H1 (cell line): ENCODE data around the gene KCNE4. TPM values are rescaled to one million over a fixed set of nuclear protein-coding genes. Genes with fewer than 3 reads are reported as not detected.

ENCODE experiments used
- CTCF ChIA-PET: fragments of 300-600 bp; sonication (Branson Sonifier 250); formaldehyde crosslinking; loops from one replicate; lab custom pipeline; 2021; ENCODE audit not compliant: partially characterized antibody; lab: Charles Lee
- POLR2A ChIA-PET: fragments of 300-600 bp; sonication (Branson Sonifier 250); formaldehyde crosslinking; loops from one replicate; lab custom pipeline; 2021; ENCODE audit warnings: inconsistent platforms; ENCODE audit not compliant: partially characterized antibody; lab: Charles Lee
- DNase-seq, 2 experiments: peaks; one replicate each; pipeline versions ENCODE4 v3.0.0 to v3.0.0-alpha.2; 2010 to 2022; ENCODE audit warnings: low spot score in 2 of 2, low read depth in 1 of 2, mixed read lengths in 1 of 2
- FAIRE-seq: peaks from 2 replicates; lab custom pipeline; 2011; peaks lifted over from hg19 to GRCh38; lab: Jason Lieb, UNC
- H2AFZ ChIP-seq: 2 replicates; pipeline ENCODE4 v1.8.1; 2012; ENCODE audit warnings: low read length, inconsistent platforms
- H2AK5ac ChIP-seq: 2 replicates; pipeline ENCODE4 v1.6.1; 2013; ENCODE audit warnings: low read depth, low read length
- H2BK120ac ChIP-seq: replicated peaks from 2 replicates; pipeline ENCODE3; 2013; ENCODE audit warnings: low read depth, low read length, inconsistent platforms
- H2BK12ac ChIP-seq: 2 replicates; pipeline ENCODE4 v1.6.1; 2013; ENCODE audit warnings: low read depth, low read length
- H2BK15ac ChIP-seq: 2 replicates; pipeline ENCODE4 v1.6.1; 2013; ENCODE audit warnings: low read length
- H2BK20ac ChIP-seq: 2 replicates; pipeline ENCODE4 v1.6.1; 2013; ENCODE audit warnings: low read length
- H2BK5ac ChIP-seq: 2 replicates; pipeline ENCODE4 v1.6.1; 2013; ENCODE audit warnings: low read depth, low read length
- H3K14ac ChIP-seq: 2 replicates; pipeline ENCODE4 v1.6.1; 2013; ENCODE audit warnings: inconsistent platforms; ENCODE audit not compliant: insufficient read length
- H3K18ac ChIP-seq: 2 replicates; pipeline ENCODE4 v1.6.1; 2013; ENCODE audit warnings: low read length; ENCODE audit errors: extremely low read depth
- H3K23ac ChIP-seq: 2 replicates; pipeline ENCODE4 v1.6.1; 2013; ENCODE audit warnings: inconsistent platforms; ENCODE audit not compliant: insufficient read length
- H3K23me2 ChIP-seq: 2 replicates; pipeline ENCODE4 v1.6.1; 2013; ENCODE audit warnings: low read depth, low read length
- H3K27ac ChIP-seq: 2 replicates; pipeline ENCODE4 v1.6.1; 2011; ENCODE audit warnings: low read depth, low read length, inconsistent platforms
- H3K27me3 ChIP-seq, 4 experiments: replicated peaks in 1 of 4; 1 replicate in 1 of 4; 2 replicates in 3 of 4; pipeline versions ENCODE4 v1.6.1 to v1.8.1; 2011 to 2013; ENCODE audit warnings: low read length in 3 of 4, mild to moderate bottlenecking in 3 of 4, inconsistent platforms in 2 of 4, mixed read lengths in 2 of 4, moderate library complexity in 1 of 4; ENCODE audit not compliant: control insufficient read depth in 3 of 4, insufficient read depth in 3 of 4; ENCODE audit errors: extremely low read depth in 1 of 4
- H3K36me3 ChIP-seq, 4 experiments: 2 replicates each; pipeline versions ENCODE4 v1.6.1 to v1.8.1; 2011 to 2013; ENCODE audit warnings: mild to moderate bottlenecking in 4 of 4, low read length in 3 of 4, moderate library complexity in 2 of 4, control low read depth in 1 of 4, inconsistent platforms in 1 of 4; ENCODE audit not compliant: insufficient read depth in 4 of 4, control insufficient read depth in 2 of 4
- H3K4ac ChIP-seq: replicated peaks from 2 replicates; pipeline ENCODE3; 2013; ENCODE audit warnings: low read length, low read depth, mixed read lengths, inconsistent platforms; ENCODE audit not compliant: insufficient read length
- H3K4me1 ChIP-seq, 4 experiments: replicated peaks in 1 of 4; 1 replicate in 1 of 4; 2 replicates in 3 of 4; pipeline versions ENCODE4 v1.6.1 to v1.8.1; 2011 to 2013; ENCODE audit warnings: low read length in 3 of 4, inconsistent platforms in 2 of 4, mixed read lengths in 1 of 4; ENCODE audit not compliant: insufficient read depth in 4 of 4, control insufficient read depth in 3 of 4
- H3K4me2 ChIP-seq, 2 experiments: 2 replicates each; pipeline versions ENCODE4 v1.6.1 to v1.8.1; 2011 to 2013; ENCODE audit warnings: low read depth in 2 of 2, low read length in 2 of 2, control low read depth in 1 of 2, inconsistent platforms in 1 of 2, mild to moderate bottlenecking in 1 of 2; ENCODE audit not compliant: insufficient read depth in 1 of 2
- H3K4me3 ChIP-seq, 4 experiments: fragments of 200-600, 300-600 bp in 1 of 4; sonication (generic), shearing (Covaris generic), sonication (Bioruptor Twin) in 1 of 4; 2 replicates each; pipeline versions ENCODE4 v1.5.1 to v1.8.1; 2011 to 2016; ENCODE audit warnings: low read length in 4 of 4, low read depth in 3 of 4, control low read depth in 2 of 4, inconsistent platforms in 2 of 4, mild to moderate bottlenecking in 2 of 4, mixed read lengths in 1 of 4, moderate library complexity in 1 of 4; ENCODE audit not compliant: insufficient read depth in 2 of 4; ENCODE audit errors: extremely low read depth in 1 of 4
- H3K56ac ChIP-seq: replicated peaks from 2 replicates; pipeline ENCODE3; 2013; ENCODE audit warnings: low read depth, mild to moderate bottlenecking, mixed read lengths, low read length, inconsistent platforms; ENCODE audit not compliant: insufficient read length
- H3K79me1 ChIP-seq: 2 replicates; pipeline ENCODE4 v1.6.1; 2013; ENCODE audit warnings: low read depth, low read length, control low read depth
- H3K79me2 ChIP-seq, 2 experiments: 2 replicates each; pipeline versions ENCODE4 v1.6.1 to v1.8.1; 2012 to 2013; ENCODE audit warnings: low read length in 2 of 2, mild to moderate bottlenecking in 2 of 2, inconsistent platforms in 1 of 2; ENCODE audit not compliant: insufficient read depth in 2 of 2, control insufficient read depth in 1 of 2
- H3K9ac ChIP-seq, 4 experiments: replicated peaks in 1 of 4; 1 replicate in 1 of 4; 2 replicates in 3 of 4; pipeline versions ENCODE4 v1.6.1 to v1.8.1; 2011 to 2013; ENCODE audit warnings: low read depth in 3 of 4, low read length in 3 of 4, control low read depth in 2 of 4, mild to moderate bottlenecking in 2 of 4, moderate library complexity in 2 of 4, inconsistent platforms in 1 of 4; ENCODE audit errors: extremely low read depth in 1 of 4
- H3K9me3 ChIP-seq, 2 experiments: 2 replicates each; pipeline versions ENCODE4 v1.6.1 to v1.8.1; 2012 to 2013; ENCODE audit warnings: mild to moderate bottlenecking in 2 of 2, moderate library complexity in 2 of 2, control low read depth in 1 of 2, inconsistent platforms in 1 of 2, low read depth in 1 of 2, low read length in 1 of 2, mixed read lengths in 1 of 2; ENCODE audit not compliant: insufficient read depth in 2 of 2
- H4K20me1 ChIP-seq, 2 experiments: replicated peaks in 1 of 2; 2 replicates each; pipeline versions ENCODE3 to v1.8.1; 2011 to 2013; ENCODE audit warnings: inconsistent platforms in 2 of 2, low read length in 2 of 2, mild to moderate bottlenecking in 1 of 2; ENCODE audit not compliant: insufficient read depth in 2 of 2, control insufficient read depth in 1 of 2
- H4K5ac ChIP-seq: 2 replicates; pipeline ENCODE4 v1.6.1; 2013; ENCODE audit warnings: low read length, low read depth, mixed read lengths, inconsistent platforms; ENCODE audit not compliant: insufficient read length
- H4K8ac ChIP-seq: 2 replicates; pipeline ENCODE4 v1.8.0; 2013; ENCODE audit warnings: mild to moderate bottlenecking, moderate library complexity, low read length, inconsistent platforms; ENCODE audit not compliant: insufficient read depth; ENCODE audit errors: extremely low read depth
- H4K91ac ChIP-seq: replicated peaks from 2 replicates; pipeline ENCODE3; 2013; ENCODE audit warnings: low read length, mixed read lengths, inconsistent platforms; ENCODE audit not compliant: insufficient read length
- ATF2 ChIP-seq: IDR thresholded peaks from 2 replicates; pipeline ENCODE4 v1.6.1; 2012; ENCODE audit warnings: low read length, inconsistent platforms
- CEBPB ChIP-seq: IDR thresholded peaks from 2 replicates; pipeline ENCODE4 v1.6.1; 2012; ENCODE audit warnings: low read depth, low read length
- RAD21 ChIP-seq, 2 experiments: IDR thresholded peaks in 1 of 2; conservative IDR thresholded peaks in 1 of 2; 2 replicates each; pipeline ENCODE4 v1.6.1; 2011; ENCODE audit warnings: low read depth in 2 of 2, low read length in 2 of 2, improper control_type of control experiment in 1 of 2, inconsistent platforms in 1 of 2, mild to moderate bottlenecking in 1 of 2, moderate library complexity in 1 of 2
- SAP30 ChIP-seq: fragments of 300-600 bp; sonication (generic); IDR thresholded peaks from 2 replicates; pipeline ENCODE4 v1.7.1; 2012; ENCODE audit warnings: low read length, moderate library complexity, mild to moderate bottlenecking, inconsistent platforms; ENCODE audit not compliant: insufficient read depth, insufficient replicate concordance
- TEAD4 ChIP-seq: IDR thresholded peaks from 2 replicates; pipeline ENCODE4 v1.6.1; 2012; ENCODE audit warnings: low read depth, low read length, inconsistent platforms, mixed read lengths
- WGBS, 2 experiments: shearing (Covaris generic) in 1 of 2; methylation state at CpG; one replicate each; pipeline versions ENCODE4 v1.1.6 to v1.1.7; 2013 to 2015; ENCODE audit warnings: low lambda C conversion rate in 2 of 2, mixed read lengths in 2 of 2, inconsistent platforms in 1 of 2, low coverage in 1 of 2, missing lambda C conversion rate in 1 of 2; ENCODE audit not compliant: insufficient replicate concordance in 2 of 2, insufficient coverage in 1 of 2, insufficient read length in 1 of 2; ENCODE audit errors: extremely low coverage in 1 of 2, missing lambda C conversion rate in 1 of 2; 5-methylcytosine and 5-hydroxymethylcytosine counted together
- polyA plus RNA-seq, 7 experiments: library from polyadenylated mRNA; depleted of rRNA in 3 of 7; stranded (reverse) in 5 of 7; unstranded in 2 of 7; fragments of >200 nt in 5 of 7; fragments of 200-250 nt in 2 of 7; gene quantifications; 1 replicate in 5 of 7; 2 replicates in 1 of 7; 4 replicates in 1 of 7; pipeline versions ENCODE4 v1.2.1 to v1.2.3, GENCODE V29; 2011 to 2013; ENCODE audit warnings: missing spikeins in 2 of 7, mixed read lengths in 2 of 7
- total RNA-seq: library from RNA; stranded (reverse); fragmentation: NEBNext Ultra II Directional; extraction: Animal tissue kit (Norgen Biotek cat#: 25700); gene quantifications from 2 replicates; pipeline ENCODE4 v1.2.1, GENCODE V29; 2021

KCNE4 gene
- total and polyA plus RNA-seq, 2 of the 8 experiments (the other 6 are each of a cell fraction or from before 2014, with no cell fraction given) = 0.08 to 0.09 TPM

GRCh38 chr2:223005496-223005895 is 46.5 kb upstream of the KCNE4 start:
- WGBS, 2 experiments = 80% methylated on average over 1 of the region's 1 CpG; no CpG with 5 or more reads in 1 of the 2 experiments
- Histone ChIP-seq H2BK15ac (no peak overlapping the region), H2BK12ac (no peak overlapping the region), H3K4me2 (no peak overlapping the region), H3K23me2 (no peaks in the 10 kb centered on the region), H2BK20ac (no peak overlapping the region), H3K9ac (no peak overlapping the region), H3K14ac (no peak overlapping the region), H3K9me3 (no peaks in the 10 kb centered on the region), H4K8ac (no peak overlapping the region), H3K56ac (no peak overlapping the region), H3K4me3 (no peak overlapping the region), H3K79me1 (no peaks in the 10 kb centered on the region), H3K18ac (no peak overlapping the region), H4K91ac (no peak overlapping the region), H2BK5ac (no peak overlapping the region), H3K79me2 (no peaks in the 10 kb centered on the region), H3K4ac (no peak overlapping the region), H3K27ac (no peak overlapping the region), H2AK5ac (no peak overlapping the region), H3K4me1 (no peaks in the 10 kb centered on the region), H3K36me3 (no peaks in the 10 kb centered on the region), H3K23ac (no peak overlapping the region), H2BK120ac (no peak overlapping the region), H3K27me3 (no peaks in the 10 kb centered on the region), H4K20me1 (no peaks in the 10 kb centered on the region), H2AFZ (no peak overlapping the region), H4K5ac (no peak overlapping the region)
- TF ChIP-seq TEAD4 (no peak), ATF2 (no peak), RAD21 (IDR thresholded peaks at IDR 0.05 in 1 of 2, conservative IDR thresholded peaks at IDR 0.05 in 1 of 2; ENCODE audit: low read depth in 2 of 2, low read length in 2 of 2) (no peak), CEBPB (no peak), SAP30 (no peak)
- POLR2A ChIA-PET = no interaction called here
- CTCF ChIA-PET = interaction anchor here (0.8 to 0.9 kb wide), 2 partner anchors 23 to 34 kb away, joined by 3 to 4 read pairs; no protein-coding TSS in a partner anchor
- DNase-seq (no peak), FAIRE-seq (no peak)
